Astrocyte (in vitro differentiated cells and primary cell): Measurements from ENCODE around the gene RLBP1. TPM values are rescaled to one million over a fixed set of nuclear protein-coding genes. Genes with fewer than 3 reads are reported as not detected.

ENCODE experiments used
- DNase-seq: peaks from one replicate; pipeline ENCODE4 v3.0.0-alpha.2; 2010; ENCODE audit warnings: low read depth
- FAIRE-seq: peaks from 2 replicates; lab custom pipeline; 2011; peaks lifted over from hg19 to GRCh38; lab: Jason Lieb, UNC
- H2AFZ ChIP-seq: 2 replicates; pipeline ENCODE4 v1.6.0; 2012; ENCODE audit warnings: low read depth, low read length, inconsistent platforms
- H3K27ac ChIP-seq: 2 replicates; pipeline ENCODE4 v1.5.1; 2011; ENCODE audit warnings: low read depth, low read length, inconsistent platforms
- H3K27me3 ChIP-seq: 2 replicates; pipeline ENCODE4 v1.6.0; 2011; ENCODE audit warnings: low read length, inconsistent platforms; ENCODE audit not compliant: insufficient read depth
- H3K36me3 ChIP-seq: 2 replicates; pipeline ENCODE4 v1.5.1; 2011; ENCODE audit warnings: low read length, inconsistent platforms; ENCODE audit not compliant: insufficient read depth
- H3K4me1 ChIP-seq: 2 replicates; pipeline ENCODE4 v1.5.1; 2011; ENCODE audit warnings: low read length, inconsistent platforms; ENCODE audit not compliant: insufficient read depth
- H3K4me2 ChIP-seq: 2 replicates; pipeline ENCODE4 v1.6.0; 2012; ENCODE audit warnings: low read length, inconsistent platforms
- H3K4me3 ChIP-seq: 2 replicates; pipeline ENCODE4 v1.5.1; 2011; ENCODE audit warnings: low read depth, mild to moderate bottlenecking, low read length, inconsistent platforms; ENCODE audit not compliant: insufficient read depth
- H3K79me2 ChIP-seq: 2 replicates; pipeline ENCODE4 v1.6.0; 2012; ENCODE audit warnings: mild to moderate bottlenecking, low read length, inconsistent platforms; ENCODE audit not compliant: insufficient read depth
- H3K9ac ChIP-seq: 2 replicates; pipeline ENCODE4 v1.6.0; 2012; ENCODE audit warnings: mild to moderate bottlenecking, low read length, inconsistent platforms
- H3K9me3 ChIP-seq: 2 replicates; pipeline ENCODE4 v1.5.1; 2012; ENCODE audit warnings: low read depth, mild to moderate bottlenecking, low read length, inconsistent platforms; ENCODE audit not compliant: insufficient read depth
- H4K20me1 ChIP-seq: 2 replicates; pipeline ENCODE4 v1.6.0; 2012; ENCODE audit warnings: low read length, inconsistent platforms; ENCODE audit not compliant: insufficient read depth
- H3K27ac Mint-ChIP-seq: one replicate; pipeline ENCODE4 v1.8.0; 2021; ENCODE audit warnings: mild to moderate bottlenecking, mixed read lengths; ENCODE audit not compliant: unreplicated experiment
- H3K27me3 Mint-ChIP-seq: one replicate; pipeline ENCODE4 v1.8.0; 2021; ENCODE audit warnings: low read depth, mixed read lengths; ENCODE audit not compliant: unreplicated experiment
- H3K36me3 Mint-ChIP-seq: one replicate; pipeline ENCODE4 v1.8.0; 2021; ENCODE audit warnings: low read depth, mixed read lengths; ENCODE audit not compliant: unreplicated experiment
- H3K4me1 Mint-ChIP-seq: one replicate; pipeline ENCODE4 v1.8.0; 2021; ENCODE audit warnings: low read depth, mixed read lengths; ENCODE audit not compliant: unreplicated experiment
- H3K4me3 Mint-ChIP-seq: one replicate; pipeline ENCODE4 v1.8.0; 2021; ENCODE audit warnings: mild to moderate bottlenecking, moderate library complexity, mixed read lengths; ENCODE audit not compliant: unreplicated experiment
- H3K9me3 Mint-ChIP-seq: one replicate; pipeline ENCODE4 v1.8.0; 2021; ENCODE audit warnings: mild to moderate bottlenecking, mixed read lengths; ENCODE audit not compliant: unreplicated experiment
- CTCF ChIP-seq: IDR thresholded peaks from 2 replicates; pipeline ENCODE4 v1.5.1; 2011; ENCODE audit warnings: low read depth, mild to moderate bottlenecking, inconsistent platforms, low read length, moderate library complexity; ENCODE audit not compliant: insufficient read depth
- EZH2 ChIP-seq: IDR thresholded peaks from 2 replicates; pipeline ENCODE4 v1.6.1; 2012; ENCODE audit warnings: mild to moderate bottlenecking, low read length, inconsistent platforms; ENCODE audit not compliant: insufficient read depth
- total RNA-seq: library from RNA; stranded (reverse); gene quantifications from 2 replicates; pipeline ENCODE4 v1.2.1, GENCODE V29; 2021

Gene RLBP1
- total RNA-seq, 1 donor from 2014 or later = not detected

GRCh38 chr15:89165677-89166076, 55.7 kb downstream of the RLBP1 start:
- no peak overlapping the region for H3K27ac ChIP-seq

GRCh38 chr15:89164712-89165211, 56.6 kb downstream of the RLBP1 start:
- H3K36me3 ChIP-seq = no peaks in the 10 kb centered on the region
- no peak overlapping the region for H3K9ac ChIP-seq
- Mint-ChIP-seq H3K4me1 (peaks cover 23% of the 10 kb centered on the region), H3K27me3 (no peaks in the 10 kb centered on the region), H3K9me3 (no peaks in the 10 kb centered on the region), H3K4me3 (no peak overlapping the region), H3K27ac (no peak overlapping the region), H3K36me3 (peaks cover 3% of the 10 kb centered on the region)
- no peak overlapping the region for H3K27ac ChIP-seq
- H3K27me3 ChIP-seq = no peaks in the 10 kb centered on the region
- no peaks in the 10 kb centered on the region for H3K79me2 ChIP-seq
- H3K4me2 ChIP-seq = no peak overlapping the region
- TF ChIP-seq CTCF (no peak), EZH2 (no peak)
- H2AFZ ChIP-seq = no peak overlapping the region
- DNase-seq (no peak), FAIRE-seq (no peak)
- H3K9me3 ChIP-seq = no peaks in the 10 kb centered on the region
- peaks cover 7% of the 10 kb centered on the region for H4K20me1 ChIP-seq
- H3K4me1 ChIP-seq = peaks cover 27% of the 10 kb centered on the region
- H3K4me3 ChIP-seq = no peak overlapping the region

More at GRCh38 chr15:89165677-89166076, 55.7 kb downstream of the RLBP1 start:
- H2AFZ ChIP-seq = no peak overlapping the region
- no peak overlapping the region for H3K27ac Mint-ChIP-seq
- H3K79me2 ChIP-seq = no peaks in the 10 kb centered on the region
- peaks cover 7% of the 10 kb centered on the region for H4K20me1 ChIP-seq
- no peak overlapping the region for H3K4me3 ChIP-seq
- peak overlapping the region; percentile 49 for H3K4me2 ChIP-seq
- no peak overlapping the region for H3K4me3 Mint-ChIP-seq
- H3K9me3 ChIP-seq = no peaks in the 10 kb centered on the region
- no peak for TF ChIP-seq EZH2
- TF ChIP-seq CTCF = no peak
- FAIRE-seq (no peak), DNase-seq (peak; percentile 33)
- H3K9ac ChIP-seq = no peak overlapping the region
- peaks cover 27% of the 10 kb centered on the region for H3K4me1 ChIP-seq
- H3K36me3 Mint-ChIP-seq = peaks cover 3% of the 10 kb centered on the region
- H3K4me1 Mint-ChIP-seq = peaks cover 23% of the 10 kb centered on the region
- H3K36me3 ChIP-seq = no peaks in the 10 kb centered on the region
- no peaks in the 10 kb centered on the region for H3K9me3 Mint-ChIP-seq
- H3K27me3 ChIP-seq = no peaks in the 10 kb centered on the region
- H3K27me3 Mint-ChIP-seq = no peaks in the 10 kb centered on the region

- H3K4me1 Mint-ChIP-seq = peaks cover 19% of the 10 kb centered on the region
- H3K36me3 Mint-ChIP-seq = peaks cover 5% of the 10 kb centered on the region
- peaks cover 3% of the 10 kb centered on the region for H3K36me3 ChIP-seq
- peaks cover 7% of the 10 kb centered on the region for H4K20me1 ChIP-seq
- H3K9me3 Mint-ChIP-seq = peaks cover under 1% of the 10 kb centered on the region
- FAIRE-seq = no peak
- peak overlapping the region; percentile 15 for H3K27ac Mint-ChIP-seq
- H3K27me3 ChIP-seq = no peaks in the 10 kb centered on the region
- H3K9me3 ChIP-seq = no peaks in the 10 kb centered on the region
- H3K4me1 ChIP-seq = peaks cover 27% of the 10 kb centered on the region
- DNase-seq = no peak
- H3K4me2 ChIP-seq = no peak overlapping the region
- H3K79me2 ChIP-seq = no peaks in the 10 kb centered on the region
- no peaks in the 10 kb centered on the region for H3K27me3 Mint-ChIP-seq
- no peak overlapping the region for H3K27ac ChIP-seq
- H2AFZ ChIP-seq = no peak overlapping the region
- no peak overlapping the region for H3K4me3 Mint-ChIP-seq
- H3K4me3 ChIP-seq = no peak overlapping the region
- H3K9ac ChIP-seq = no peak overlapping the region
- no peak for TF ChIP-seq CTCF
- TF ChIP-seq EZH2 = no peak
Measured at GRCh38 chr15:89163271-89164055, 57.9 kb downstream of the RLBP1 start.
